Stimulated activated CD8-positive, alpha-beta memory T cell treated with anti-CD3 and anti-CD28 coated beads, Interleukin-2, amount 100 ng/mL, for 1 hour (primary cell): ENCODE results near the gene MPV17.
"Not testable (repeated sequence)": the region's sequence is repeated elsewhere in the genome, so short reads cannot be mapped to it uniquely, and the experiment has no call there.

Source experiments
- DNase-seq, 2 donors: peaks; one replicate each; pipeline ENCODE4 v3.0.0-alpha.2; 2020; ENCODE audit warnings: low read depth in 2 of 2

MPV17 gene

GRCh38 chr2:27323596-27324285 is 844 bp upstream of the MPV17 start:
- DNase-seq: no peak

GRCh38 chr2:27322301-27322765 is 564 bp downstream of the MPV17 start:
- no peak for DNase-seq

DNA sequence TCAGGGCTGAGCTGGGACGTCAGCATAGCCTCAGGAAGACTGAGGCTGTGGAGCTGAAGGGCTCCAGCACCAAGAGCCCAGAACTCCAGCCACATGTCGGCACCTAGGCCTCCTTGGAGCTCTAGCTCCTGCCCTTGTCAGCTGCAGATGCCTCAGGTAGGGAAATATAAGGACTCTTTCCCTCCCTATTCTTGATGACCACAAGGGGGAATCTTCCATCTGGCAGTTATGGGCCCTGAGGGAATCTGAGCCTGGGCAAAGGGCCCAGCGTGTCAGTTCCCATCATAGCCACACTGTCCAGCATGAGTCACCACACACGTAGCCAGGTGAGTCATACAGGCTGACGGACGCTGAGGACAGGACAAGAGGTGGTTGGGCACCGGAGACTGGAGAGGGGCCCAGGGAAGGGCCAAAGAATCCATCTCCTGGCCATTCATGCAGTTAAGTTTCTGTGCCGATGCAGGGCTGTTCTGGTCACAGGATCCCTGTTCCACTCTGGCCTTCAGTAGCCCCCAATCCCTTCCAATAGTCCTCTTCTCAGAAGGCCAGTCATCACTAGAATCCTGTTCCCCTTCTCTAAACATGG is 1.8 kb downstream of the MPV17 start:
- DNase-seq: no peak

- DNase-seq: not testable (repeated sequence)
Observed at GRCh38 chr2:27319839-27320238, 3.1 kb downstream of the MPV17 start.

DNA sequence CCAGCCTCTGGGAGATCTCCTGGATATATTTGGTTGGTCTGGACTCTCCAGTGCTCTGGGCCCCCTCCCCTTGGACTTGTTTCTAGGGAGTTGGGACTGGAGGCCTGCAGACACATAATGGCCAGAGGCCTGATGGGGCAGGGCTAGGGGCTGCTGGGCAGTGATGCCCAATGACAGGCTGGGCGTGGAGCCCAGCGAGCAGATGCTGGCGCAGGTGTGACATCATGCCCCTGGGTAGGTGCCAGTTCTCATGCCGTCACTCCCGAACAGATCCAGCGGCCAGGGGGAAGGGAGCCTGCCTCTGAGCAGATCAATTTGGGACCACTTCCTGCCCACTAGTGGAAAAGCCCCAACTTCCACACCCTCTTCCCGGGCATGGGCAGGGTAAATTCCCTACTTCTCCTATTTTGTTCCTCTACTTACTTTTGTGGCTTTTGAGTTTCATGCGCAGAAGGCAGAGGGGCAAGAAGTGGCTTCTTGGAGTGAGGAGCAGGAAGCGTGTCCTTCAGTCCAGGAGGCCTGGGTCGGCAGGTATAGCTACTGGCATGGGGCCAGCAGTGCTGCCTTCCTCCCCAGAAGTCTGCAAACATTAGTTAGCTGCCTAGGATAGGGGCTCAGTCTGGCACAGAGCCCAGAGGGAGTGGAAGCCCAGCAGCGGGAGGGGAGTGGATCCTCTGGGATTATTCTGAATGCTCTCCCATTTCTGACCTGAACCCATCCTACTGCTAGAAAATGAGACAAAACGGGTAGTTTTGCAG is 6.1 kb downstream of the MPV17 start:
- no peak for DNase-seq

GRCh38 chr2:27315122-27315521 is 7.8 kb downstream of the MPV17 start:
- no peak for DNase-seq

DNA sequence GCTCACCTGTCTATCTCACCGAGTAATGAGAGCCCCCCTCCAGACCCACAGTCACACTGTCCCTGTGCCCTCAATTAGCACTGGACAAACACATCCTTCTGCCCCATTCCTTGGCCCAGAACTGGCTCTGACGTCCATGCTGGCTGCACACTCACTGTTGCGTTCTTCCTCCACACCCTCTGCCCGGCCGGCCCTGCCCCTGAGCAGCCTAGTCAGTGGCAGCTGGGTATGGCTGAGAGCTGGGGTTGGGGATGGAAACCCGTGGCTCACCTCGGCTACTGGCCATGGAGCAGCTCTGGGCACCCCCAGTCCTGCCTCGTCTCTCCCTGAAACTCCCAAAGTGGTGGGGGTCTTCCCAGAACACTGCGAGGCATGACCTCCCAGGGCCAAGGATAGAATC is 8.2 kb downstream of the MPV17 start:
- no peak for DNase-seq

DNA sequence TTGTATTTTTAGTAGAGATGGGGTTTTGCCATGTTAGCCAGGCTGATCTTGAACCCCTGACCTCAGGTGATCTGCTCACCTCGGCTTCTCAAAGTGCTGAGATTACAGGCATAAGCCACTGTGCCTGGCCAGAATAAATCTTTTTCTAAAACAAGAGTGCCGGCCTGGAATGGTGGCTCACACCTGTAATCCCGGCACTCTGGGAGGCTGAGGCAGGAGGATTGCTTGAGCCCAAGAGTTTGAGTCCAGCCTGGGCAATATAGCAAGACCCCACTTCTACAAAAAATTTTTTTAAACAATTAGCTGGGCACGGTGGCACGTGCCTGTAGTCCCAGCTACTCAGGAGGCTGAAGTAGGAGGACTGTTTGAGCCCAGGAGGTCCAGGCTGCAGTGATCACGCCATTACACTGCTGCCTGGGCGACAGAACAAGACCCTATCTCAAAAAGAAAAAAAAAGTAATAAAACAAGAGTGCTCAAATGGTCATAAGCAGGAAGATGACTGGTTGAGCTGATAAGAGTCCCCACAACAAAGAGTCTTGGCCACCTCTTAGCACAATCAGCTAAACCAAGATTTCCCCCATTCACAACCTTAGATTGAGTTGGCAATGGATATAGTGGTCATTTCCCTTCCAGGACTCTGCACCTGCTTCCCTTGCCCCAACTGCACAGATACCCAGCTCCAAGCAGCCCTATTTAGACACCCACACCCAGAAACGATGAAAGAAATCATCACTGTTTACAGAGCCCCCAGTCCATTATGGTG is 8.8 kb downstream of the MPV17 start:
- no peak for DNase-seq

DNA sequence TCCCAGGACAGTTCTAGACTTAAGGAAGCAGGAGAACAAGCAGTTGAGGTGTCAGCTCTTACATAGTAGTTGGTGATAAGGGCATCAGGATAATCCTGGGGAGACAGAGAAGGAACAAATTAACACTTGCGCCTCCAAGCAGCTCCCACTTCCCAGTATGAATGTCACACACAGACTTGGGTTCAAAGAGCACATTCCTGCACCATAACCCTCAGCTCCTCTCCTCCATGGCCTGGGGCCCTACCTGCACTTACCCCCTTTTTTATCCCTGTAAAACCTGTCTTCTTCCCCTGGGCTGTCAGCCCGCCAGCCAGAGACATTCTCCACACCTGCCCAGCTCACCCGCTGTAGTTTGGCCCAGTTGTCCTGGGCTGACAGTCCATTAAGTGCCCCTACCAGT is 10.7 kb downstream of the MPV17 start:
- DNase-seq: no peak

DNA sequence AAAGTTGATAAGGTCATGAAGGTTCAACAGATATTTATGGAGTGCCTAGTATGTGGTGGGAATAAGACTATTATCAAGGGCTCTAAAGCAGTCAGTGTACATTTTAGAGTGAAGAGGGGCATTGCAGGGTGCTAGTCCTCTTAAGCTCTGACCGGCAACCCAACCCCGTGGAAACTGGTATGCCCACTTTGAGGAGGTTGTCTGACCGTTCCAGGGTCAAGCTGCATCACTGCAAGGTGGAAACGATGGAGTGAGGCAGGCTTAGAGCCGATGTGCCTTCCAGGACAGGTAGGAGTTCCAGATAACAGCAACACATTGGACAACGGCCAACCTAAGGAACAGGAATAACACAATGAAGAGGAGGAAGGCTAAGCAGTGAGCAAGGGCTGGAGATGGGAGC is 13.2 kb downstream of the MPV17 start:
- no peak for DNase-seq

DNA sequence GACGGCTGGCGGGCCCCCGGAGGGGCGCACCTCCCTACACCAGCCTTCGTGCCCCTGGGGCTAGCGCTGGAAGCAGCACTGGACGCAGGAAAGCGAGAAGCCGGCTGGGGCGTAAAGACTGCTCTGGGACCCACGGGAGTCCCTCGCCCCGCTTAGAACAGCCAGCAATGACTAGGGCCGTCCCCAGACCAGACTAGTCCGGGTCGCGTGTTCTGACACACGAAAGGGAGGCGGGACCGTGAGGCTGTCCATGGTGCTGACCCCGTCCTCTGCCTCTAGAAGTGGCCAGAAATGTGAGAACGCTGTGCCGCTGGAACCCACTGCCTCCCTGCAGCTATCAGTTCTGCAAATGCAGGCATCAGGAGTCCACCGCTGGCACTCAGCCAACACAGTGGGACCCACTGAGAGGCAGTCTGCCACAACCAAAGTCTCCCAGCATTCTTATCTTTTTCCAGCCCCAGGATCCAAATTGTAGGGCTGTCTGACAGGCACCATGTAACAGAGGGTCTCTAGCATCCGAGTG is 14.5 kb downstream of the MPV17 start, which contains the start of gene UCN:
Gene UCN (minus strand): TSS at position 87 of the 523 bp plus-strand sequence. CDS start 550 bp downstream, outside the sequence.
- no peak for DNase-seq

GRCh38 chr2:27307545-27308358 is 15.1 kb downstream of the MPV17 start:
- no peak for DNase-seq

DNA sequence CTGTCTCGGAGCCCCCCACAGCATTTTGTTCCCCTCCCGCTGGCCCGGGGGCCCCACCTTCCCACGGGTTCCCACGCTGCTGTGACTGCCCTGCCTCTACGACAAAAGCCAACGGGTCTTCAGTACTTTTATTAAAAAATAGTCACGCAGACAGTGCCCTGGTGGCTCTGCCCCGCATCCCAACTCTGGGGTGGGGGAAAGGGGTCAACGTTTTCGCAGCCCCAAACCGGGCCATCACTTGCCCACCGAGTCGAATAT is 15.7 kb downstream of the MPV17 start:
- no peak for DNase-seq

GRCh38 chr2:27306573-27307286 is 16.2 kb downstream of the MPV17 start:
- DNase-seq: no peak

DNA sequence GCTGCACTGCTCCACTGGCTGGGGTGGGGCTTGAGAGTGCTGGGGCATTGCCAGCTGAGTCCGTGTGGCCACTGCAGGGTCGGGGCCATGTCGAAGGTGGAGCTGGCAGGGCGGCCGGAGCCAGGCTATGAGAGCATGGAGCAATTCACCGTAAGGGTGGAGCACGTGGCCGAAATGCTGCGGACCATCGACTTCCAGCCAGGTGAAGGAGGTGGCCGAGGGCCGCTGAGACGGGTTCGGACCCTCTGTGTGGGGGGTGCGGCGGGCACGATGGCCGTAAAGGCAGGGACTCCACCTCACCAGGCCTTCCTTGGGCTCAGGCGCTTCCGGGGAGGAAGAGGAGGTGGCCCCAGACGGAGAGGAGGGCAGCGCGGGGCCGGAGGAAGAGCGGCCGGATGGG is 16.8 kb downstream of the MPV17 start:
- DNase-seq: no peak

- no peak for DNase-seq
Observed at GRCh38 chr2:27305516-27305915, 17.4 kb downstream of the MPV17 start.

DNA sequence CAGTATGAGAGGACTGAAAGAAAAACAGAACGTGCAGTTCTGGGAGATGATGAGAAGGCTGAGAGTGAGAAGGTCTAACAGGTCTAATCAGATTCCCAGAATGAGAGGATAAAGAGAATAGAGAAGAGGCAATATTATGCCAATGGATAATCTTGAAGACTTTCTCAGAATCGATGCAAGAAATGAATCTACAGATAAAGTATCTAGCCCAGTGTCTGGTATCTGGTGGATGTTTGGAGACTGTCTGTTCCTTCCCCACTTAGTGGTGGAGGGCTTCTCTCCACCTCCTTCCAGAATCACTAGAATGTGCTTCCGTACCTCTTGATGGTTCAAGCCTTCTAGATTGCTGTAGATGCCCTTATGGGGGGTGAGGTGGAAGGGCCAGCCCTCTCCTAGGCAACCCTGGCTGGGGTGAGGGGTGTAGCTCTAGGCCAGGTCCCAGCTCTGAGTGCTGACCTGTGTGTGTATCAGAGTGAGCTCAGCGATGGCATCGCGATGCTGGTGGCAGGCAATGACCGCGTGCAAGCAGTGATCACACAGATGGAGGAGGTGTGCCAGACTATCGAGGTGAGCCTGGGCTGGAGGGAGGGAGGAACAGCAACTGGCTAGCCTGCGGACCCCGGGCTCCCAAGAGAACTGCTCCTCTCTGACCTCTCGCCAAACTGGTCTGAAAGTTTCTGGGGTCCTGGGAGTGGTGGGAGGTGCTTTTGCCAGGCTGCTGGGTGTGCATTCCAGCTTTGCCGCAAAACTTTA is 18.2 kb downstream of the MPV17 start:
- DNase-seq: no peak

- no peak for DNase-seq
Observed at GRCh38 chr2:27303093-27304025, 19.5 kb downstream of the MPV17 start.

DNA sequence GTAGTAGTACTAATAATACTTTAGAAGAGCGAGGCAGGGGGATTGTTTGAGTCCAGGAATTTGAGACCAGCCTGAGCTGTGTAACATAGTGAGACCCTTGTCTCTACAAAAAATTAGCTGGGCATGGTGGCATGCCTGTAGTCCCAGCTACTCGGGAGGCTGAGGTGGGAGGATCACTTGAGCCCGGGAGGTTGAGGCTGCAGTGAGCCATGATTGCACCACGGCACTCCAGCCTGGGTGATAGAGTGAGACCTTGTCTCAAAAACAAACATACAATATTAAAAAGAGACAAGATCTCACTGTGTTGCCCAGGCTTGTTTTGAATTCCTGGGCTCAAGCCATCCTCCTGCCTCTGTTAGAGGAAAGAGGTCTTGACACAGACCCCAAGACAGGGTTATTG is 22.3 kb downstream of the MPV17 start:
- DNase-seq: not testable (repeated sequence)
